Stomach smooth muscle (tissue), 2 donors: ENCODE results near the gene CNTNAP2.

Experiments used
- H3K27ac ChIP-seq: one replicate; pipeline ENCODE4 v1.7.0; 2013; ENCODE audit warnings: mild to moderate bottlenecking, low read length, inconsistent platforms
- H3K27me3 ChIP-seq, 2 donors: one replicate each; pipeline ENCODE4 v1.7.0; 2013; ENCODE audit warnings: low read length in 2 of 2; ENCODE audit not compliant: insufficient read depth in 2 of 2, control insufficient read depth in 1 of 2
- H3K36me3 ChIP-seq, 2 donors: one replicate each; pipeline ENCODE4 v1.7.0; 2013; ENCODE audit warnings: low read length in 2 of 2; ENCODE audit not compliant: control insufficient read depth in 2 of 2, insufficient read depth in 2 of 2
- H3K4me1 ChIP-seq: one replicate; pipeline ENCODE4 v1.7.0; 2013; ENCODE audit warnings: low read length; ENCODE audit not compliant: control insufficient read depth, insufficient read depth
- H3K4me3 ChIP-seq, 2 donors: one replicate each; pipeline ENCODE4 v1.7.0; 2013; ENCODE audit warnings: low read length in 2 of 2
- H3K9ac ChIP-seq, 2 donors: one replicate each; pipeline ENCODE4 v1.7.0; 2013; ENCODE audit warnings: low read length in 2 of 2, mild to moderate bottlenecking in 1 of 2
- H3K9me3 ChIP-seq, 2 donors: one replicate each; pipeline ENCODE4 v1.7.0; 2013; ENCODE audit warnings: low read length in 2 of 2; ENCODE audit not compliant: control insufficient read depth in 2 of 2
- donor health status: healthy.
- donor health status: Pancreatic carcinoma.

The CNTNAP2 gene

DNA sequence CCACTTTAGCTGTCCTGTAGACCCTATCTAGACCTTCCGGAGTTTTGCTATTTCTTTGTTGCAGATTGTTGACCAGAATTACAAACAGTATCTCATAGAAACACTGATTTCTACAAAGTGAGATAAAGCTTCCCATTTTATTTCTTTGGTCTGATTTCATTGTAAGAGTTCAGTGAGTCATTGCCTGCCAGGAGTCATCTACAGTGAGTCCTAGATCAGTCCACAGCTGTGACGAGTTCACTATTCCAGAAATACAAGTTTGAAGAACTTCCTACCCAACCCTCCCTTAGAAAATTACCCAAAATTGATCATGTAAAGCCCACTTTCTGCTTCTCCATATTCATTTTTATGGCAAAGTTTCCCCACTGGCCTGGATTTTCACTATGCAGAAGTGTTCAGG is 905.5 kb downstream of the CNTNAP2 start:
- H3K9ac ChIP-seq, result no peak overlapping the region
- H3K27me3 ChIP-seq, result no peaks in the 10 kb centered on the region
- H3K36me3 ChIP-seq, result no peaks in the 10 kb centered on the region
- no peak overlapping the region for H3K27ac ChIP-seq
- H3K4me3 ChIP-seq, result no peak overlapping the region
- H3K9me3 ChIP-seq, result no peaks in the 10 kb centered on the region
- no peaks in the 10 kb centered on the region for H3K4me1 ChIP-seq

DNA sequence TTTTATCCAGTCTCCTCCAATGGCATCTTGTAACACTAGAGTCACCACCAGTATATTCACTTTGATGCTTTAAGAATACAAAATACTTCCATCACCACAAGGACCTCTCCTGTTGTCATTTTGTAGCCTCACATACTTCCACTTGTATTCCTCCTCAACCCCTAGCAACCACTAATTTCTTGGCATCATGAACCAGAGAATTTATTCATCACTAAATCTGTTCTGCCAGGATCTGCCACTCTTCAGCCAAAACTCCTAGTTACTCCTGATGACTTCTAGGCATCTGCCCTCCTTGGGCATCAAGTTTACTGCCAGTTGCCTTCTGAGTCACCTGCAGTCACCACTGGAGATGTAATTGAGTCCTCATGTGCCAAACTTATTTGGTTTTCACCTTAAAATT is 906.8 kb downstream of the CNTNAP2 start:
- Histone ChIP-seq H3K36me3 (no peaks in the 10 kb centered on the region), H3K27me3 (no peaks in the 10 kb centered on the region), H3K27ac (no peak overlapping the region)

DNA sequence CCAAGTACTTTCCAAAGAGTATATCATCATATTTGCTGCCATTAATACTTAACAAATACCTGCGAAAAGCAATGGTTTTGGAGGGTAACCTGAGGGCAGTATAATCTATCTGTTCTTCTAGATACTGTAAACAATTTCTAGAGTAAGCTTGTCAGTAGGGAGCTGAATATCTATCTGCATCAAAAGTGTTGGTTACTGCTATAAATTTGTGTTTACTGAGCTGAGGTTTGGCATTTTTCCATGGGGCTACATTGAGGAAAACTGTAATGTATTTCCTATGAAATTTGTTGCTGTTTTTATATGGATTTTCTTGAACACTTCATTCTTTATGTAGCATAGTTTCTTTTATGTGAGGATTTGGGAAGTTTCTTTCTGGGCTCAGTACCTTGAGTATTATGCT is 913.4 kb downstream of the CNTNAP2 start:
- no peak overlapping the region for H3K9ac ChIP-seq
- no peaks in the 10 kb centered on the region for H3K9me3 ChIP-seq
- no peaks in the 10 kb centered on the region for H3K36me3 ChIP-seq

More for the DNA sequence above, 906.8 kb downstream of the CNTNAP2 start:
- H3K9me3 ChIP-seq, result no peaks in the 10 kb centered on the region
- H3K4me3 ChIP-seq, result no peak overlapping the region
- no peak overlapping the region for H3K9ac ChIP-seq
- no peaks in the 10 kb centered on the region for H3K4me1 ChIP-seq

DNA sequence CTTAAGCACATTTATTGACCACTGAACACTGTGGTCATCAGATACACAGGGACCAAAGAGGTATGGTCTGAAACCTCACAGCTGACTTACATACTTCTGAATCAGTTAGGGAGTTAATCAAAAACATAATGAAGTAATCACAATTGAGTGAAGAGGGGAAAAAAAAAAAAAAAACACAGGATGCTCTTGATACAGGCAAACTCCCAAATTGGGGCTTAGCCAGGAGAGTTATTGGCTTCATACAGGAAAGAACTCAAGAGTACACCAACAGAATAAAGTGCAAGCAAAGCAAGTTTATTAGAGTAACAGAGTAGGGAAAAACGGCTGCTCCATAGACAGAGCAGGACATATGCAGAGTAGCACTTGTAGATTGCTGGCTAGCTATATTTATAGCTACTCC is 917.0 kb downstream of the CNTNAP2 start:
- no peaks in the 10 kb centered on the region for H3K27me3 ChIP-seq
- no peak overlapping the region for H3K4me3 ChIP-seq
- no peak overlapping the region for H3K27ac ChIP-seq
- no peaks in the 10 kb centered on the region for H3K36me3 ChIP-seq
- H3K4me1 ChIP-seq, result no peaks in the 10 kb centered on the region
- H3K9ac ChIP-seq, result no peak overlapping the region
- no peaks in the 10 kb centered on the region for H3K9me3 ChIP-seq

More for the DNA sequence above, 913.4 kb downstream of the CNTNAP2 start:
- Histone ChIP-seq H3K4me3 (no peak overlapping the region), H3K27me3 (no peaks in the 10 kb centered on the region), H3K27ac (no peak overlapping the region), H3K4me1 (no peaks in the 10 kb centered on the region)

DNA sequence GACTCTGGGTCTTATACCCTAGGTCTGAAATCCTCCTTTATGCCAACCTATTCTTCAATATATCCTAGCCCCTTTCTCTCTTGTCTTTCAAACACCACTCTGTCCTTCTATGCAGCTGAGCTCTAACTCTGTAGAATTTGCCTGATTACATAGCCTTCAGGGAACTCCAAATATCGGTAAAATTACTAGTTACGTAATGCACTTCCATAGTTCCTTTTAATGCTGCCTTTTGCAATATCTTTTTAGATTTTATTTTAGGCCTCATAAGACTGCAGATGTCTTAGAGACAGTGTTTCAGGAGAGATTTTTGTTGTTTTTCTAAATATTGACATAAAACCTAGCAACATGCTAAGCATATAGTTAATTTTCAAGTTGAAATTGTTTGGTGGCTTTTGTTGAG is 924.8 kb downstream of the CNTNAP2 start:
- H3K36me3 ChIP-seq, result no peaks in the 10 kb centered on the region
- H3K4me1 ChIP-seq, result no peaks in the 10 kb centered on the region
- no peak overlapping the region for H3K9ac ChIP-seq
- H3K4me3 ChIP-seq, result no peak overlapping the region
- H3K9me3 ChIP-seq, result no peaks in the 10 kb centered on the region
- H3K27ac ChIP-seq, result no peak overlapping the region
- H3K27me3 ChIP-seq, result no peaks in the 10 kb centered on the region

DNA sequence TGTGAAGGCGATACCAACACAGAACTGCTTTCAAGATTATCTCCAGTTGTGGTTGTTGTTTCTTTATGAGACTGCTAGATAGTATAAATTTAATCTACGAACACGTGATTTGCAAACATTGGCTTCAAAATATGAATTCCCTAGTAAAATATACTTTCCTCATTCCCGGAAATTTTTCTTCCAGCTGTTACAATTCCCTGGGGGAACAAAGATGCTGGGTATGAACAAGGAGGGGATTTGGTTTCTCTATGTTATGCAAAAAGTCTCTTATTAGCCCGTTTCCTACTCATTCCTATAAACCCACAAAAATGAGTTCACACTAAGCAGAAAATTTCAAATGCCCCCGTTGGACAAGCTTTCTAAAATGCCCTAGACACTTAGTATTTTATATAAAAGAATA is 928.3 kb downstream of the CNTNAP2 start:
- no peaks in the 10 kb centered on the region for H3K4me1 ChIP-seq
- H3K4me3 ChIP-seq, result no peak overlapping the region
- H3K27ac ChIP-seq, result no peak overlapping the region
- H3K9me3 ChIP-seq, result no peaks in the 10 kb centered on the region
- H3K36me3 ChIP-seq, result no peaks in the 10 kb centered on the region
- no peak overlapping the region for H3K9ac ChIP-seq
- no peaks in the 10 kb centered on the region for H3K27me3 ChIP-seq

DNA sequence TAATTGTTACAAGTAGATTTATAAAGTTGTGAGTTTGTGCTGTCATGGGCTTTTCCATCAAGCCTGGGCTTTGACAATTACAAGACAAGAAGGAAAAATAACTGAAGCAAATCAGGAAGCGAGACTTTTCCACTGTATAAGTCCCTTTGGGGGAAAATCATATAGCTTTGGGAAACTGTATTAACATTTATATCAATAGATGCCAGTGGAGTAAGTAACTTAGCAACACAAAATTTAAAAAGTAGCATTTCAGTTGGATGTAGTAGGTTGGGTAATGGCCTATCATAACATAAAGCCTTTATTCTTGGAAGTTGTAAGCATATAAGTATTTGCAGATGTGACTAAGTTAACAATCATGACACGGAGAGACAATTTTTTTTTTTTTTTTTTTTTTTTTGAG is 931.1 kb downstream of the CNTNAP2 start:
- Histone ChIP-seq H3K27me3 (no peaks in the 10 kb centered on the region), H3K9me3 (no peaks in the 10 kb centered on the region), H3K27ac (no peak overlapping the region), H3K4me1 (no peaks in the 10 kb centered on the region), H3K9ac (no peak overlapping the region), H3K36me3 (no peaks in the 10 kb centered on the region), H3K4me3 (no peak overlapping the region)

DNA sequence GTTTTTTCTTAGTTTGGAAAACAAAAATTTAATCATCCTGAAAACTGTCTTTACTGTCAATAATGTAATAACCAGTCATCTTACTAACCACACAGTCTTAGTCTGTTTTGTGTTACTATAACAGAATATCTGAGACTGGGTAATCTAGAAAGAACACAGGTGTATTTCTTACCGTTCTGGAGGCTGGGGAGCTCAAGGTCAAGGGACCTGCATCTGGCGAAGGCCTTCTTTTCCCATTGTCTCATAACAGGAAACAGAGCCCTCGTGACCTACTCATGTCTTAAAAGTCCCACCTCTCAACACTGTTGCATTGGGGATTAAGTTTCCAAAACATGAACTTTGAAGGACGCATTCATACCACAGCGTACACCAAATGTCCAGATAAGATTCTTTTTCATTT is 932.3 kb downstream of the CNTNAP2 start:
- H3K4me1 ChIP-seq, result no peaks in the 10 kb centered on the region
- H3K27me3 ChIP-seq, result no peaks in the 10 kb centered on the region
- H3K9me3 ChIP-seq, result no peaks in the 10 kb centered on the region
- no peaks in the 10 kb centered on the region for H3K36me3 ChIP-seq
- no peak overlapping the region for H3K27ac ChIP-seq
- no peak overlapping the region for H3K9ac ChIP-seq
- H3K4me3 ChIP-seq, result no peak overlapping the region

DNA sequence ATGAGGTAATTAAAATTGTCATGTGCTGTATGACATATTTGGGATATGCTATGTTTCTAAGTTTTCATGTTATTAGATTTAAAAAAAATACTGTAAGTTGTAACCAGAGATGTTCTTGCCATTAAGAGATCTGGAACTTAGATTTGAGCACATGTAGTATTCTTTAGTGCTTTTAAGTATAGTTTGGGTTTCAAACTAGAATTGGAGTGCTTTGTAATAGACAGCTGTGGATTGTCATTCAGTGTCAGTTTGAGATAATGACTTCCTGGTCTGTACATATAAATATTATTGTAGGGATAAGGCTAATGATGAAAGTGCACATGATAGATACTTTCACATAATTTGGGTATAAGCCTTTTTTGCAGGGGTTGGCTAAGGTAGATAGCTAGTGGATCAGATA is 936.2 kb downstream of the CNTNAP2 start:
- Histone ChIP-seq H3K27me3 (no peaks in the 10 kb centered on the region), H3K27ac (no peak overlapping the region), H3K9me3 (no peaks in the 10 kb centered on the region), H3K4me3 (no peak overlapping the region), H3K36me3 (no peaks in the 10 kb centered on the region), H3K9ac (no peak overlapping the region), H3K4me1 (no peaks in the 10 kb centered on the region)

DNA sequence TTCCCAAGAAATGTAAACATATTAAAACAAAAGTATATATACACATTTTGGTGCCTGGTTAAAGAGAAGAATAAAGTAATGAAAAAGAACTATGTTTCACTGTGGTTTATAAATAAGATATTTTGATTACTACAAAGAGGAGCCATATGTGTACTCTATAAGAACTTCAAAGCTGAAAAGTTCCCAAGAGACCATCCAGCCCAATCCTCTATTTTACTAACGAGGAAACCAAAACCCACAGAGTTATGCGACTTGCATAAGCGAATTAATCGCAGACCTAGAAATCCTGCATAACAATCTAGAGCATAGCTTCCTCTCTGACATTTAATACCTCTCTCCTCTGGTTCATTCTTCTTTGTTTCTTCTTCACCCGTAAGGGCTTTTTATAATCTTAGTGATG is 937.1 kb downstream of the CNTNAP2 start:
- Histone ChIP-seq H3K4me1 (no peaks in the 10 kb centered on the region), H3K27ac (no peak overlapping the region), H3K36me3 (no peaks in the 10 kb centered on the region), H3K9ac (no peak overlapping the region), H3K9me3 (no peaks in the 10 kb centered on the region), H3K4me3 (no peak overlapping the region), H3K27me3 (no peaks in the 10 kb centered on the region)

DNA sequence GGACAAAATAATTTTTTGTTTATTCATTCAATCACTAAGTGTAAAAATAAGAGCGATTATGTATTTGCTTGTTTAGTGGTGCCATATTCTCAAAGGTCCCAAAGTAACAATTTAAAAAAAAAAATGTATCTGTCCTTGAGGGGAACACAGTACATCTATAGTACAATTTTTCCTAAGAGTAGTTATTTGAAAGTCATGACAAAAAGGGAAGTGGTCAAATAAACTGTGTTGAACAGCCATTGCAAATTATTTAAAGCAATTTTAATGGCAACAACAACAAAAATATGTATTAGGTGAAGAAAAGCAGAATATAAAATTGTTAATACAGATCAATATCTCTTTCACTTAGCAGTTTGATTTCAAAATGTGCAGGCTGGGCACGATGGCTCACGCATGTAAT is 943.5 kb downstream of the CNTNAP2 start:
- H3K27ac ChIP-seq, result no peak overlapping the region
- no peak overlapping the region for H3K9ac ChIP-seq
- no peak overlapping the region for H3K4me3 ChIP-seq
- H3K9me3 ChIP-seq, result no peaks in the 10 kb centered on the region
- no peaks in the 10 kb centered on the region for H3K36me3 ChIP-seq
- H3K27me3 ChIP-seq, result no peaks in the 10 kb centered on the region
- no peaks in the 10 kb centered on the region for H3K4me1 ChIP-seq

DNA sequence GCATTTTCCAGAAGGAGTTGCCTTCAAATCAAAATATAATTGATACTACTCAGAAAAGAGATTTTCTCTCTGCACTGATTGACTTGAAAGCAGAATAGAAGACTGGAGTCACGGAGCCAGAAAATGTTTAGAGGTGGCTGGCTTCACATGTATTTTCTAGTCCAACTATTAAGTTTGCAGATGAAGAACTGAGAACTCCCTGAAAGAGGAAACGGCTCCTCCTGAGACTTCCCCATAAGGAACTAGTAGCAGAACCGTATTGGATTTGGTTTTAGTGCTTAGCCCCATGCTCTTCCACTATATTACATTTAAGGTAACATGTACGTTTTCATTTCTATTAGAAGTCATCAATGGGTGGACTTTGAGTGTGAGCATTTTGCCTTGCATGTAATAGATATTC is 946.3 kb downstream of the CNTNAP2 start:
- no peak overlapping the region for H3K27ac ChIP-seq
- H3K9ac ChIP-seq, result no peak overlapping the region
- no peaks in the 10 kb centered on the region for H3K27me3 ChIP-seq
- H3K36me3 ChIP-seq, result no peaks in the 10 kb centered on the region
- H3K9me3 ChIP-seq, result no peaks in the 10 kb centered on the region
- no peaks in the 10 kb centered on the region for H3K4me1 ChIP-seq
- no peak overlapping the region for H3K4me3 ChIP-seq
